ENCODE results near the gene ANKRD12. TPM values are rescaled to one million over a fixed set of nuclear protein-coding genes. Genes with fewer than 3 reads are reported as not detected.

ANKRD12 gene
- total RNA-seq, 1 donor from 2014 or later, result 26.1 TPM

GRCh38 chr18:9233771-9234440, 97.3 kb downstream of the ANKRD12 start:
- H3K27ac ChIP-seq (ENCODE audit: low read depth, low read length), result no peak overlapping the region
- H3K36me3 ChIP-seq (ENCODE audit: control insufficient read depth in 3 of 3, insufficient read depth in 3 of 3, low read length in 3 of 3), result peaks cover 10 to 14% (median 11%) of the 10 kb centered on the region in 3 donors
- H3K4me3 ChIP-seq (ENCODE audit: low read length in 3 of 3), result no peak overlapping the region
- H3K9ac ChIP-seq (ENCODE audit: low read depth in 1 of 3, low read length in 3 of 3), result no peak overlapping the region
- no peaks in the 10 kb centered on the region for H3K9me3 ChIP-seq (ENCODE audit: control insufficient read depth in 3 of 3, low read length in 3 of 3)
- no peaks in the 10 kb centered on the region for H3K27me3 ChIP-seq (ENCODE audit: control insufficient read depth in 3 of 3, insufficient read depth in 3 of 3, low read length in 3 of 3)
- no peaks in the 10 kb centered on the region for H3K4me1 ChIP-seq (ENCODE audit: control insufficient read depth in 3 of 3, insufficient read depth in 3 of 3, low read length in 3 of 3)

- H3K4me3 ChIP-seq (ENCODE audit: low read length in 3 of 3), result no peak overlapping the region
- no peak overlapping the region for H3K9ac ChIP-seq (ENCODE audit: low read depth in 1 of 3, low read length in 3 of 3)
- no peak overlapping the region for H3K27ac ChIP-seq (ENCODE audit: low read depth, low read length)
- H3K27me3 ChIP-seq (ENCODE audit: control insufficient read depth in 3 of 3, insufficient read depth in 3 of 3, low read length in 3 of 3), result no peaks in the 10 kb centered on the region
- peaks cover 11 to 14% (median 12%) of the 10 kb centered on the region in 3 donors for H3K36me3 ChIP-seq (ENCODE audit: control insufficient read depth in 3 of 3, insufficient read depth in 3 of 3, low read length in 3 of 3)
- no peaks in the 10 kb centered on the region for H3K9me3 ChIP-seq (ENCODE audit: control insufficient read depth in 3 of 3, low read length in 3 of 3)
- H3K4me1 ChIP-seq (ENCODE audit: control insufficient read depth in 3 of 3, insufficient read depth in 3 of 3, low read length in 3 of 3), result no peaks in the 10 kb centered on the region
These were observed 97.9 kb downstream of the ANKRD12 start for GRCh38 chr18:9234528-9234927.

- no peak overlapping the region for H3K4me3 ChIP-seq (ENCODE audit: low read length in 3 of 3)
- H3K4me1 ChIP-seq (ENCODE audit: control insufficient read depth in 3 of 3, insufficient read depth in 3 of 3, low read length in 3 of 3), result no peaks in the 10 kb centered on the region
- no peak overlapping the region for H3K9ac ChIP-seq (ENCODE audit: low read depth in 1 of 3, low read length in 3 of 3)
- H3K27me3 ChIP-seq (ENCODE audit: control insufficient read depth in 3 of 3, insufficient read depth in 3 of 3, low read length in 3 of 3), result no peaks in the 10 kb centered on the region
- H3K27ac ChIP-seq (ENCODE audit: low read depth, low read length), result no peak overlapping the region
- peaks cover 11 to 22% (median 13%) of the 10 kb centered on the region in 3 donors for H3K36me3 ChIP-seq (ENCODE audit: control insufficient read depth in 3 of 3, insufficient read depth in 3 of 3, low read length in 3 of 3)
- no peaks in the 10 kb centered on the region for H3K9me3 ChIP-seq (ENCODE audit: control insufficient read depth in 3 of 3, low read length in 3 of 3)
These were observed 101.4 kb downstream of the ANKRD12 start for GRCh38 chr18:9237981-9238380.

- Histone ChIP-seq H3K9ac (ENCODE audit: low read depth in 1 of 3, low read length in 3 of 3) (no peak overlapping the region), H3K36me3 (ENCODE audit: control insufficient read depth in 3 of 3, insufficient read depth in 3 of 3, low read length in 3 of 3) (peaks cover 0 to 12% (median 7%) of the 10 kb centered on the region in 3 donors), H3K4me3 (ENCODE audit: low read length in 3 of 3) (no peak overlapping the region), H3K27me3 (ENCODE audit: control insufficient read depth in 3 of 3, insufficient read depth in 3 of 3, low read length in 3 of 3) (no peaks in the 10 kb centered on the region), H3K27ac (ENCODE audit: low read depth, low read length) (no peak overlapping the region), H3K4me1 (ENCODE audit: control insufficient read depth in 3 of 3, insufficient read depth in 3 of 3, low read length in 3 of 3) (no peaks in the 10 kb centered on the region), H3K9me3 (ENCODE audit: control insufficient read depth in 3 of 3, low read length in 3 of 3) (no peaks in the 10 kb centered on the region)
These were observed 103.1 kb downstream of the ANKRD12 start for GRCh38 chr18:9239720-9240119.

GRCh38 chr18:9240270-9240669, 103.7 kb downstream of the ANKRD12 start:
- H3K9ac ChIP-seq (ENCODE audit: low read depth in 1 of 3, low read length in 3 of 3), result no peak overlapping the region
- peaks cover 0 to 12% (median 6%) of the 10 kb centered on the region in 3 donors for H3K36me3 ChIP-seq (ENCODE audit: control insufficient read depth in 3 of 3, insufficient read depth in 3 of 3, low read length in 3 of 3)
- no peaks in the 10 kb centered on the region for H3K4me1 ChIP-seq (ENCODE audit: control insufficient read depth in 3 of 3, insufficient read depth in 3 of 3, low read length in 3 of 3)

GRCh38 chr18:9243029-9243428, 106.4 kb downstream of the ANKRD12 start:
- H3K36me3 ChIP-seq (ENCODE audit: control insufficient read depth in 3 of 3, insufficient read depth in 3 of 3, low read length in 3 of 3), result peaks cover 0 to 12% (median 6%) of the 10 kb centered on the region in 3 donors
- no peak overlapping the region for H3K4me3 ChIP-seq (ENCODE audit: low read length in 3 of 3)
- no peak overlapping the region for H3K27ac ChIP-seq (ENCODE audit: low read depth, low read length)
- no peaks in the 10 kb centered on the region for H3K4me1 ChIP-seq (ENCODE audit: control insufficient read depth in 3 of 3, insufficient read depth in 3 of 3, low read length in 3 of 3)
- H3K27me3 ChIP-seq (ENCODE audit: control insufficient read depth in 3 of 3, insufficient read depth in 3 of 3, low read length in 3 of 3), result no peaks in the 10 kb centered on the region
- no peaks in the 10 kb centered on the region for H3K9me3 ChIP-seq (ENCODE audit: control insufficient read depth in 3 of 3, low read length in 3 of 3)
- H3K9ac ChIP-seq (ENCODE audit: low read depth in 1 of 3, low read length in 3 of 3), result no peak overlapping the region

More at GRCh38 chr18:9240270-9240669, 103.7 kb downstream of the ANKRD12 start:
- Histone ChIP-seq H3K27ac (ENCODE audit: low read depth, low read length) (no peak overlapping the region), H3K27me3 (ENCODE audit: control insufficient read depth in 3 of 3, insufficient read depth in 3 of 3, low read length in 3 of 3) (no peaks in the 10 kb centered on the region), H3K9me3 (ENCODE audit: control insufficient read depth in 3 of 3, low read length in 3 of 3) (no peaks in the 10 kb centered on the region), H3K4me3 (ENCODE audit: low read length in 3 of 3) (no peak overlapping the region)

- Histone ChIP-seq H3K4me1 (ENCODE audit: control insufficient read depth in 3 of 3, insufficient read depth in 3 of 3, low read length in 3 of 3) (no peaks in the 10 kb centered on the region), H3K27ac (ENCODE audit: low read depth, low read length) (no peak overlapping the region), H3K9ac (ENCODE audit: low read depth in 1 of 3, low read length in 3 of 3) (no peak overlapping the region), H3K9me3 (ENCODE audit: control insufficient read depth in 3 of 3, low read length in 3 of 3) (no peaks in the 10 kb centered on the region), H3K4me3 (ENCODE audit: low read length in 3 of 3) (no peak overlapping the region), H3K36me3 (ENCODE audit: control insufficient read depth in 3 of 3, insufficient read depth in 3 of 3, low read length in 3 of 3) (peaks cover 0 to 12% (median 6%) of the 10 kb centered on the region in 3 donors), H3K27me3 (ENCODE audit: control insufficient read depth in 3 of 3, insufficient read depth in 3 of 3, low read length in 3 of 3) (no peaks in the 10 kb centered on the region)
These were observed 107.8 kb downstream of the ANKRD12 start for GRCh38 chr18:9244376-9244775.

GRCh38 chr18:9248661-9249060, 112.1 kb downstream of the ANKRD12 start:
- Histone ChIP-seq H3K27me3 (ENCODE audit: control insufficient read depth in 3 of 3, insufficient read depth in 3 of 3, low read length in 3 of 3) (no peaks in the 10 kb centered on the region), H3K4me3 (ENCODE audit: low read length in 3 of 3) (no peak overlapping the region), H3K27ac (ENCODE audit: low read depth, low read length) (no peak overlapping the region), H3K4me1 (ENCODE audit: control insufficient read depth in 3 of 3, insufficient read depth in 3 of 3, low read length in 3 of 3) (no peaks in the 10 kb centered on the region), H3K9me3 (ENCODE audit: control insufficient read depth in 3 of 3, low read length in 3 of 3) (no peaks in the 10 kb centered on the region), H3K9ac (ENCODE audit: low read depth in 1 of 3, low read length in 3 of 3) (no peak overlapping the region), H3K36me3 (ENCODE audit: control insufficient read depth in 3 of 3, insufficient read depth in 3 of 3, low read length in 3 of 3) (no peaks in the 10 kb centered on the region)

- no peak overlapping the region for H3K9ac ChIP-seq (ENCODE audit: low read depth in 1 of 3, low read length in 3 of 3)
- H3K9me3 ChIP-seq (ENCODE audit: control insufficient read depth in 3 of 3, low read length in 3 of 3), result no peaks in the 10 kb centered on the region
- H3K4me3 ChIP-seq (ENCODE audit: low read length in 3 of 3), result no peak overlapping the region
- H3K4me1 ChIP-seq (ENCODE audit: control insufficient read depth in 3 of 3, insufficient read depth in 3 of 3, low read length in 3 of 3), result no peaks in the 10 kb centered on the region
- H3K36me3 ChIP-seq (ENCODE audit: control insufficient read depth in 3 of 3, insufficient read depth in 3 of 3, low read length in 3 of 3), result peaks cover 0 to 2% (median 0%) of the 10 kb centered on the region in 3 donors
- H3K27ac ChIP-seq (ENCODE audit: low read depth, low read length), result no peak overlapping the region
- H3K27me3 ChIP-seq (ENCODE audit: control insufficient read depth in 3 of 3, insufficient read depth in 3 of 3, low read length in 3 of 3), result no peaks in the 10 kb centered on the region
These were observed 112.7 kb downstream of the ANKRD12 start for GRCh38 chr18:9249254-9249653.

DNA sequence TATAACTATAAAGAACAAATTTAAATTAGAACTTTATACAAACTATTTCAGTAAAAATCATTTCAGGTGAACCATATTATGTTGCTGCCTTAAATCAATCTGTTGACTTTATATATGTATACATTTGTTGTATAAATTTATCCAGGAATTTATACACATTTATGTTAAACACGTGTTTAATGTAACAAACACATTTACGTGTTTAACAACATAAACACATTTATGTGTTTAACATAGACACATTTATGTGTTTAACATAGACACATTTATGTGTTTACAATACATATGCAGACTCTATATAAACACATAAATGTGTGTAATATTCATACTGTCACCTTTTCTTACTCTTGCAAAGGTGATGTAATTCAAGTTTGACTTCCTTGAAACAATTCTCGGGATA, 122.6 kb downstream of the ANKRD12 start:
- no peaks in the 10 kb centered on the region for H3K9me3 ChIP-seq (ENCODE audit: control insufficient read depth in 3 of 3, low read length in 3 of 3)
- no peak overlapping the region for H3K9ac ChIP-seq (ENCODE audit: low read depth in 1 of 3, low read length in 3 of 3)
- no peaks in the 10 kb centered on the region for H3K27me3 ChIP-seq (ENCODE audit: control insufficient read depth in 3 of 3, insufficient read depth in 3 of 3, low read length in 3 of 3)
- no peak overlapping the region for H3K27ac ChIP-seq (ENCODE audit: low read depth, low read length)
- peaks cover 0 to 16% (median 3%) of the 10 kb centered on the region in 3 donors for H3K36me3 ChIP-seq (ENCODE audit: control insufficient read depth in 3 of 3, insufficient read depth in 3 of 3, low read length in 3 of 3)
- no peak overlapping the region for H3K4me3 ChIP-seq (ENCODE audit: low read length in 3 of 3)
- no peaks in the 10 kb centered on the region for H3K4me1 ChIP-seq (ENCODE audit: control insufficient read depth in 3 of 3, insufficient read depth in 3 of 3, low read length in 3 of 3)
